Measurements from ENCODE around the gene SWI5. TPM values are rescaled to one million over a fixed set of nuclear protein-coding genes. Genes with fewer than 3 reads are reported as not detected.

Gene SWI5
- total RNA-seq, 2 donors from 2014 or later = 17.2 to 18.4 TPM

GRCh38 chr9:128249908-128250838 is 25.9 kb upstream of the SWI5 start:
- DNase-seq (peak; percentile 86), ATAC-seq (peak; percentile 87 to 96)
- intact Hi-C loops (cut with DNase I) = no loop called here

GRCh38 chr9:128250839-128251731 is 25.0 kb upstream of the SWI5 start:
- intact Hi-C loops (cut with DNase I) = no loop called here
- ATAC-seq = no peak
- no peak for DNase-seq

GRCh38 chr9:128251732-128252100 is 24.4 kb upstream of the SWI5 start:
- DNase-seq (no peak), ATAC-seq (no peak)
- intact Hi-C loops (cut with DNase I) = no loop called here

GRCh38 chr9:128252317-128253139 is 23.5 kb upstream of the SWI5 start:
- no peak for DNase-seq
- no peak for ATAC-seq
- intact Hi-C loops (cut with DNase I) = no loop called here

GRCh38 chr9:128253140-128253990 is 22.7 kb upstream of the SWI5 start:
- no peak for ATAC-seq
- DNase-seq = no peak
- intact Hi-C loops (cut with DNase I) = no loop called here

- no peak for ATAC-seq
- intact Hi-C loops (cut with DNase I) = no loop called here
Measured at GRCh38 chr9:128253991-128254346, 22.1 kb upstream of the SWI5 start.

GRCh38 chr9:128254362-128254761 is 21.7 kb upstream of the SWI5 start:
- no peak for ATAC-seq

More at GRCh38 chr9:128253991-128254346, 22.1 kb upstream of the SWI5 start:
- DNase-seq = no peak

GRCh38 chr9:128254855-128255759 is 21.0 kb upstream of the SWI5 start:
- peak in 1 of 2 donors; percentile 55 for ATAC-seq
- intact Hi-C loops (cut with DNase I) = no loop called here
- DNase-seq = peak; percentile 76

More at GRCh38 chr9:128254362-128254761, 21.7 kb upstream of the SWI5 start:
- intact Hi-C loops (cut with DNase I) = no loop called here
- no peak for DNase-seq

- DNase-seq = no peak
- intact Hi-C loops (cut with DNase I) = no loop called here
- ATAC-seq = no peak
Measured at GRCh38 chr9:128257086-128257825, 18.8 kb upstream of the SWI5 start.

- ATAC-seq = no peak
- intact Hi-C loops (cut with DNase I) = no loop called here
- no peak for DNase-seq
Measured at GRCh38 chr9:128257907-128258306, 18.2 kb upstream of the SWI5 start.

- intact Hi-C loops (cut with DNase I) = no loop called here
- no peak for DNase-seq
Measured at GRCh38 chr9:128258326-128258725, 17.8 kb upstream of the SWI5 start.

GRCh38 chr9:128259156-128259555 is 16.9 kb upstream of the SWI5 start:
- ATAC-seq = no peak
- intact Hi-C loops (cut with DNase I) = no loop called here
- no peak for DNase-seq

More at GRCh38 chr9:128258326-128258725, 17.8 kb upstream of the SWI5 start:
- no peak for ATAC-seq

GRCh38 chr9:128260340-128260739 is 15.7 kb upstream of the SWI5 start:
- ATAC-seq (no peak), DNase-seq (no peak)
- intact Hi-C loops (cut with DNase I) = no loop called here

GRCh38 chr9:128262687-128263086 is 13.4 kb upstream of the SWI5 start:
- DNase-seq (no peak), ATAC-seq (no peak)
- intact Hi-C loops (cut with DNase I) = no loop called here

- ATAC-seq (peak; percentile 41 to 60), DNase-seq (no peak)
- intact Hi-C loops (cut with DNase I) = no loop called here
Measured at GRCh38 chr9:128265348-128265847, 10.7 kb upstream of the SWI5 start.

- intact Hi-C loops (cut with DNase I) = no loop called here
- DNase-seq = no peak
- no peak for ATAC-seq
Measured at GRCh38 chr9:128266868-128267590, 9.0 kb upstream of the SWI5 start.
